Hematopoietic multipotent progenitor cell treated with erythropoietin and hydrocortisone succinate and interleukin-3 and kit ligand, for 4 days (in vitro differentiated cells): ENCODE results near the gene WASHC2A.
"Not testable (repeated sequence)": the region's sequence is repeated elsewhere in the genome, so short reads cannot be mapped to it uniquely, and the experiment has no call there.

Experiments
- DNase-seq: peaks from one replicate; pipeline ENCODE4 v3.0.0-alpha.2; 2015

Gene WASHC2A

GRCh38 chr10:50067546-50068351 is at the start of gene WASHC2A:
WASHC2A (plus strand) TSS chr10:50067954; CDS start chr10:50068006, 52 bp downstream.
- peak; percentile 92 for DNase-seq

GRCh38 chr10:50019279-50019678 is 48.5 kb upstream of the WASHC2A start:
- DNase-seq, result not testable (repeated sequence)

- DNase-seq, result not testable (repeated sequence)
Observed at GRCh38 chr10:50020451-50021024, 47.2 kb upstream of the WASHC2A start.

- no peak for DNase-seq
Observed at GRCh38 chr10:50021646-50022045, 46.1 kb upstream of the WASHC2A start.

GRCh38 chr10:50024716-50025383 is 42.9 kb upstream of the WASHC2A start:
- not testable (repeated sequence) for DNase-seq

GRCh38 chr10:50025627-50026026 is 42.1 kb upstream of the WASHC2A start:
- no peak for DNase-seq

GRCh38 chr10:50027195-50027594 is 40.6 kb upstream of the WASHC2A start:
- no peak for DNase-seq

GRCh38 chr10:50033481-50033880 is 34.3 kb upstream of the WASHC2A start:
- DNase-seq, result no peak

GRCh38 chr10:50035337-50035736 is 32.4 kb upstream of the WASHC2A start:
- not testable (repeated sequence) for DNase-seq

- DNase-seq, result no peak
Observed at GRCh38 chr10:50044941-50045664, 22.7 kb upstream of the WASHC2A start.

GRCh38 chr10:50046457-50046856 is 21.3 kb upstream of the WASHC2A start:
- DNase-seq, result not testable (repeated sequence)

- DNase-seq, result not testable (repeated sequence)
Observed at GRCh38 chr10:50047594-50047993, 20.2 kb upstream of the WASHC2A start.

- DNase-seq, result not testable (repeated sequence)
Observed at GRCh38 chr10:50051995-50052660, 15.6 kb upstream of the WASHC2A start.

GRCh38 chr10:50052778-50053376 is 14.9 kb upstream of the WASHC2A start:
- not testable (repeated sequence) for DNase-seq

- DNase-seq, result not testable (repeated sequence)
Observed at GRCh38 chr10:50055494-50056292, 12.1 kb upstream of the WASHC2A start.

GRCh38 chr10:50056654-50057053 is 11.1 kb upstream of the WASHC2A start:
- not testable (repeated sequence) for DNase-seq

- not testable (repeated sequence) for DNase-seq
Observed at GRCh38 chr10:50058727-50059126, 9.0 kb upstream of the WASHC2A start.

GRCh38 chr10:50059946-50060345 is 7.8 kb upstream of the WASHC2A start:
- not testable (repeated sequence) for DNase-seq

- DNase-seq, result not testable (repeated sequence)
Observed at GRCh38 chr10:50061548-50061947, 6.2 kb upstream of the WASHC2A start.

GRCh38 chr10:50063100-50063499 is 4.7 kb upstream of the WASHC2A start:
- DNase-seq, result peak; percentile 12

- DNase-seq, result not testable (repeated sequence)
Observed at GRCh38 chr10:50068352-50068659, 552 bp downstream of the WASHC2A start.
